HG03159 (cell line): ENCODE measurements around the gene CDH12.
"Not testable (repeated sequence)": the region's sequence is repeated elsewhere in the genome, so short reads cannot be mapped to it uniquely, and the experiment has no call there.

Experiments
- ATAC-seq: cut with Tn5 transposase; IDR thresholded peaks from one replicate; pipeline ENCODE4 v1.9.1; 2021; ENCODE audit warnings: mild to moderate bottlenecking, moderate library complexity; ENCODE audit not compliant: unreplicated experiment

Gene CDH12

GRCh38 chr5:22774214-22774613 is 78.9 kb downstream of the CDH12 start:
- ATAC-seq = not testable (repeated sequence)

GRCh38 chr5:22764736-22765135 is 88.4 kb downstream of the CDH12 start:
- no peak for ATAC-seq

DNA sequence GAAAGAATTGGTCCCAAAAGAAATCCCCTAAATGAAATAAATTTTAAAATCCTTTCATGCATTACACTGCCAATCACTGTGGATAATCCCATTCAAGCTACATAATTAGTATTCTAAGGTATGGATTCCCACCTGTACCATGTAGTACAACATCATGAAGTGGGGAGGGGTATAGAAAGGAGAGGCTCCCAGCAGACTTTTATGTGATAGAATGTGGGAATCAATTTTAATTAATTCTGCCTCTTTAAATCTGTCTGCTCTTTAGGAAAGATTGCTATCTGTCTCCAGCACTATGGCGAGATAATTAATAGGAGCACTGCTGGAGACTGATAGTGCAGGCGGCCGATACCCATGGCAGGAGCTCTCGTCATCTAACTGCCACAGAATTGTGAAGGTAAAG is 95.4 kb downstream of the CDH12 start:
- no peak for ATAC-seq

DNA sequence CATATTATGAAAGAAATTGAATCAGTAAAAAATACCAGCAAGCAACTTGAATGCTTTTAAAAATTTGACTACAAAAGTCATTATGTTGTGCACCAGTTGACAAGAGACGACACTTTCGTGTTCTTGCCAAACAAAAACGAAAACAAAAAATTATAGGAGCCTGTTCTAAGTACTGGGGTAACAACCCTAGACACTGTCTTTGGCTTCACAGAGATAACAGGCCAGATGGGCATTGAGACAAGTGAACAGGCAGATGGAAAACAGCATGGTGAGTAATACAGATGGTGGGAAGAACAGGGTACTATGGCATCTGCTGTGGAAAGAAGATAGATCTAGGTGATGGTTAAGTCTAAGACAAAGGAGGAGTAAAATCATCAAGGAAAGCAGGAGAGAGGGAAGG is 99.0 kb downstream of the CDH12 start:
- ATAC-seq = no peak

DNA sequence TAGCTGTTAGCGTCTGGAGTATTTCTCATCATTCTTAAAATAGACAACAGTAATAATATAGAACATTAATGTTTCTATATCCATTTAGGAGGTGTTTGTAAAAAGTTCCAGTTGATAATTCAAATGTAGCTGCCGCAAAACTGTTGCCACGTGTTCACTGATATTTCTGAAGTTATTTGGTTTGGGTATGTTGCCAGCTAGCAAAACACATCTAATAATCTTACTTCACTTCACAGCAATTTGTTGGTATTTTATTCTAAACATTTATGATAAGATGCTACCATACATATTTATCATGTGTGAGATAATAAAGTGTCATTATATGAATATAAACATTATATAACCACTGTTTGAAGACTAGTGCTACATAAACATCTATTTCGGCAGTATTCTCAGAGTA is 101.6 kb downstream of the CDH12 start:
- ATAC-seq = no peak

- no peak for ATAC-seq
Measured at GRCh38 chr5:22736443-22737003, 116.6 kb downstream of the CDH12 start.

- no peak for ATAC-seq
Measured at GRCh38 chr5:22734907-22735306, 118.2 kb downstream of the CDH12 start.

- ATAC-seq = no peak
Measured at GRCh38 chr5:22728610-22729009, 124.5 kb downstream of the CDH12 start.

GRCh38 chr5:22722491-22722890 is 130.7 kb downstream of the CDH12 start:
- no peak for ATAC-seq

DNA sequence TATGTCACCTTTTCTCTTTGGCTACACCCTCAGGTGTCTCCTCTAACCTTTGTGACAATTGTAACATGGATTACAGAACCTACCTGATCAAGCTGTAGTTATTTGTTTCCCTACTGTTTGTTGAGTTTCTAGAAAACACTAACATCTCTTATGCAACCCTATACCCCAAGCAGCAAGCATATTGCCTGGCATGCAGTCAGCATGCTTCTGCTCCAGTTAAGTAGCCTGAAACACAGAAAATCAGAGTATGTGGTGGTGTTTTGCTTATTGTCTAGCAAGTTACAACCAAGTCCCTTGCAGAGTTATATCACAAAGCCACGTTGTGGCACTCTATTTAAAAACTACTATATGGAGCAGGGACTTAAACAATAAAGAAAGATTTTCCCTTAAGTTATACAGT is 131.1 kb downstream of the CDH12 start:
- ATAC-seq = no peak

DNA sequence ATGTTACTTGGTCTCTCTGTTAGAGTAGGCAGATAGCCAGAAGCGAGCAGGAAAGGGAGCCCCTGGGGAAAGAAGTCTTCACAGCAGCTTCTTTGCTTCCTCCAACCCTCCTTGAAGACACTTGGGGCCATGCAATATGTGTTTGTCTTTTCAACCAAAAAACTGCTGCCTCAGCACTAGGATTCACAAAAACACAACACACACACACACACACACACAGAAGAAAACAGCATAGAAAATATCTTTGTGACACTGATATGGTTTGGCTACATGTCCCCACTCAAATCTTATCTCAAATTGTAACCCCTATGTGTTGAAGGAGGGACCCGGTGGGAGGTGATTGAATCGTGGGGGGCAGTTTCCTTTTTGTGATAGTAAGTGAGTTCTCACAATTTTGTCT is 133.3 kb downstream of the CDH12 start:
- no peak for ATAC-seq

GRCh38 chr5:22710660-22711059 is 142.5 kb downstream of the CDH12 start:
- ATAC-seq = no peak

DNA sequence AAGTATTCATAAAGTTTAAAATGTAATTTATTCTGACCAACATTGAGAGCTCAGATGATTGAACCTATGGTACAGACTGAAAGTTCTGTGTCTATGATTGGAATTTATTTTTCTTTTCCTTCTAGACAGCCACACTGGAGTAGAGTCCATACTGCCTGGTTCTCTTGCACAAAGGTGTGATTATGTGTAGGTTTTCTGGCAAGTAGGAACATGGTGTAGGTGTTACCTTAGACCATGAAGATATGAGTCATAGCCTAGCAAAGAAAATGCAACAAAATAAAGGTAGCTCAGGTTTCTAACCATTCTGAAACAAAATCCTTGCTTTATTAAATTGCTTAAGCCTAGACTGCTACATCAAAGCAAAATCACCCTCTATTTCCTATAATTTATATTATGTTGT is 143.4 kb downstream of the CDH12 start:
- no peak for ATAC-seq

DNA sequence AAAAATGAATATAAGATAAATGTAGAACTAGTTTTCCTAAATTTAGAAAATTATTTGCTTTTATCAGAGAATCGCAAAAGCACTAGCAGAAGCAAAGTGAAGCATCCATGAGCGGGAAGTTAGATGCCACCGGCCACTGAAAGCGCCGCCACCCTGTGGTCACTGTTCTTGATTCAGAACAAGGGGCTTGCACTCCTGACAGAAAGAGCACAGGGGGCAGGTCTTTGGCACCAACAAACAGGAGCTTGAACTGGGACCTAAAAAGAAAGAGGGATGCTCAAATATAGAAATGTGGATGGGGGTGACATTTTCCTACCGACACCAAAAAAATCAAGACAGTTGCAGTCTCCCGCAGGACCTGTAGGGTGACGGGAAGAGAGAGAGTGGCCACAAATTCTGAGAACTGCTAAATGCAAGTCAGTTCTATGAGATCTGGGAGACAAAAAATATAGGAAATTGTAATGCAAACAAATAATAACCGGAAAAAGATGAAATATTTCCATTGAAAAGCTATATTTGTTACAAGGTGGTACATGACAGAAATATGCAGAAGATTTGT is 144.3 kb downstream of the CDH12 start:
- no peak for ATAC-seq

- ATAC-seq = no peak
Measured at GRCh38 chr5:22706901-22707300, 146.2 kb downstream of the CDH12 start.

DNA sequence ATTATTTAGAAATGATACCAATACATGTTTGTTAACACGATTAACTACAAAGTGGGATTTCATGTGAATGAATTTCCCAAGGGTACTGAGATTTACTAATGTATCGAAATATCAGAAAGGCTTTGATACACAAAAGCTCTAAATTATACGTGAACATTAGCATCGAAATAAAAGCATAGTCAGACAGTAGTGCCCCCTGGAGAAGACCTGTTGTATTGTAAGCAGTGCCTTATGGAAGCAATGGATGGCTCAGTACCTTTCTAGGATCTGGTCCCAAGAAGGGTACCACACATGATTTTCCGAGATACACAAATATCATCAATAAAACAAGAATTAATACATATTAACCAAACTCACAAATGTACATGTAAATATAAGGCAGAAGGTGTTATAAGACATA is 153.8 kb downstream of the CDH12 start:
- no peak for ATAC-seq

- no peak for ATAC-seq
Measured at GRCh38 chr5:22693121-22693520, 160.0 kb downstream of the CDH12 start.

- ATAC-seq = no peak
Measured at GRCh38 chr5:22683050-22683449, 170.1 kb downstream of the CDH12 start.

DNA sequence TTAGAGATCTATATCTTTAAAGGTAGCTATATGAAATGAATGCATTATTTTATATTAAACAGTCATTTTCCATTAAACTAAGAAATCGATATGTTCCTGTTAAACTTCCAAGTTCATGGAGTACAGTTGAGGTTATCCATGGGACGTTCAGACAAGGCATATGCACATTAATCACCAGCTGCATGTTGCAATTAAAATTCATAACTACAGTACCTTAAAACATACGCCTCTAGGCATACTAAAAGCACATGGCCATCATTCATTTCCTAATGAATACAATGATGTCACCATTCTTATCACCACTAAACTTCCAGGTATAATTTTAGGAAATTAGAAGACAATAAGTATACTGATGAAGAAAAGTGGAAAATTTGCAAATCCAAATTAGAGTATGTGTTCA is 174.3 kb downstream of the CDH12 start:
- ATAC-seq = no peak

GRCh38 chr5:22673131-22673530 is 180.0 kb downstream of the CDH12 start:
- ATAC-seq = no peak

DNA sequence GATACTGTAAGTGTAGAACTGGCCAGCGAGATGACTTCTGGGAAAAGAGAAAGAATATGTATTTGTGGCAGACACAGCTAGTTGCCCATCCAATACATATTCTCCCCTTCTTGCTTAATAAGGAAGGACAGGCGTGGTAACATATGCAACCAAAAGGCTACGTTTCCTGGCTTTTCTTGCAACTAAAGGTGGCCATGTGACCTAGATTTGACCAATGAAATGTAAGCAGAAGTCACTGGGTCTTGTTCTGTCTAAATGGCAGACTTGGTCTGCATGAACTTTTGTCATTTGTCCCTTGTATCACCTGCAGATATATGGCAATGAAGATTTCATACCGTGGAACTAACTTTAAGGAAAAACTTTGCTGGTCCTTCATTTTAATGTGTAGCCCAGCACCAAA is 183.8 kb downstream of the CDH12 start:
- no peak for ATAC-seq

- no peak for ATAC-seq
Measured at GRCh38 chr5:22665801-22666200, 187.3 kb downstream of the CDH12 start.

DNA sequence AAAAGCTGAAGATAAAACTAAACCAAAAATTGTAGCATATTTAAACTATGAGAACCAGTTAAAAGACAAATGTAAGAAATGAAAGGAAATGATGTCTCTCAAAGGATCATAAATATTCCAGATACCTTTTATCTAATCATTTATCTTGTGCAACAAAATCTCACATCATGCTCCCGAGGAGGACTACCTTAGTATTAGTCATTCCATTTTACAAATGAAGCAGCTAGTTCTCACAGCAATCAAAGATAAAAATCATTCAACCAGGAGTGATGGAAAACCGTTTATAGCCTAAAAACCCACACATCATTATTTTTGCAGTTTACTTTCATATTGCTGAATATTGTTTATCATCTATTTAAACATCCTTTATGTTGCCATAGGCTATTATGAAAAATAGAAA is 190.0 kb downstream of the CDH12 start:
- ATAC-seq = no peak
